T-helper 17 cell (primary cell): Measurements from ENCODE around the gene NCK1. TPM values are rescaled to one million over a fixed set of nuclear protein-coding genes. Genes with fewer than 3 reads are reported as not detected.
A peak's percentile ranks its signal among the peaks of the same experiment; 100 is the strongest.

Experiments
- ATAC-seq: fragments of 150-1000 bp; cut with Tn5 transposase; 2 replicates; pipeline ENCODE4 v1.10.0; 2021; ENCODE audit warnings: mild to moderate bottlenecking, moderate library complexity
- DNase-seq, 3 donors: peaks; one replicate each; pipeline versions ENCODE4 v3.0.0 to v3.0.0-alpha.2; 2020 to 2021
- H3K9me3 ChIP-seq: one replicate; pipeline ENCODE4 v1.7.0; 2013; ENCODE audit warnings: low read length, mild to moderate bottlenecking; ENCODE audit not compliant: control insufficient read depth, poor library complexity, severe bottlenecking
- H3K27ac Mint-ChIP-seq: one replicate; pipeline ENCODE4 v1.8.0; 2022; ENCODE audit warnings: mild to moderate bottlenecking, moderate library complexity, mixed read lengths
- H3K27me3 Mint-ChIP-seq: one replicate; pipeline ENCODE4 v1.8.0; 2022; ENCODE audit warnings: mixed read lengths
- H3K36me3 Mint-ChIP-seq: one replicate; pipeline ENCODE4 v1.8.0; 2022; ENCODE audit warnings: low read depth, mixed read lengths
- H3K4me1 Mint-ChIP-seq: one replicate; pipeline ENCODE4 v1.8.0; 2022; ENCODE audit warnings: mild to moderate bottlenecking, mixed read lengths
- H3K4me3 Mint-ChIP-seq: one replicate; pipeline ENCODE4 v1.8.0; 2022; ENCODE audit warnings: mild to moderate bottlenecking, moderate library complexity, mixed read lengths
- total RNA-seq, 4 donors: library from RNA in 2 of 4; stranded (reverse) in 2 of 4; gene quantifications; one replicate each; pipeline ENCODE4 v1.2.3 and lab custom pipeline; 2022 to 2026

The NCK1 gene
- total RNA-seq: 10 to 100 TPM; 59.0 to 59.1 TPM
- total RNA-seq (lab: John Stamatoyannopoulos, UW): 41.8 to 47.6 reads per million in 2 donors

DNA sequence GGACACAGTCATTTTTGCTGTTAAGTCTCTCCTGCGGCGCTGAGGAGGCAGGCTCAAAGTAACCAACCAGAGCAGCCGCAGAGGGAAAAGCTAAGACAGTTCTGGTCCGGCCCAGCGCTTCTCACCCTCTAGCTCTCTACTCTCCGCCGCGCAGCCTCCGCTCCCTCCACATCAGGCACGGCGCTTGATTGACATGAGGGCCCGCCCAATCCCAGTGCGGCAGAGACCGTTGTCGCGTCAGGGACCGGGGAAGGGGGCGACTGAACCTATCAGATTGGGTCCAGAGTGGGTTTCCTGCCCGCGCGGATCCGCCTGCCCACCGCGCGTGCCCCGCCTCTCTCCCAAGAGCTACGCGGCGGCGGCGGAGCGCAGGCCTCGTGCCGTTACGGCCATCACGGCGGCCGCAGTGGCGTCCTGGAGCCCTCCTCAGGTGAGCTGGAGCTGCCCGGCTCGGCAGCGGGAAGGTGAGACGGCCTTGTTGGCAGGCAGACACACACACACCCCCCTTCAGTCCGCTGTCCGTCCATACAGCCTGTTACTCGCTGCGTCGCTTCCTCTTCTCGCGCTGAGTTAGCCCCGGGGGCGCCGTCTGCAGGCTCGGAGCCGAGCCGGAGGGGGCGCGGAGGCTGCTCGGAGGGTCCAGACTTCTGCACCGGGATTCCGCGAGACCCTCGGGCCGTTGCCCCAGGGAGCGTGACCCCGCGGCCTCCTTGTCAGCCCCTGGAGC, at the start of gene NCK1:
Gene NCK1, plus strand, starts transcription at position 319 of the 727 bp plus-strand sequence. CDS start 65,794 bp downstream, outside the sequence.
- H3K36me3 Mint-ChIP-seq: no peaks in the 10 kb centered on the region
- peak within 1 kb of the TSS; percentile 98 for H3K27ac Mint-ChIP-seq
- no peaks in the 10 kb centered on the region for H3K9me3 ChIP-seq
- DNase-seq: peak; percentile 94 to 97 (median 96)
- no peaks in the 10 kb centered on the region for H3K27me3 Mint-ChIP-seq
- peaks cover 43% of the 10 kb centered on the region for H3K4me1 Mint-ChIP-seq
- peak; percentile 96 for ATAC-seq
- peak within 1 kb of the TSS; percentile 95 for H3K4me3 Mint-ChIP-seq

DNA sequence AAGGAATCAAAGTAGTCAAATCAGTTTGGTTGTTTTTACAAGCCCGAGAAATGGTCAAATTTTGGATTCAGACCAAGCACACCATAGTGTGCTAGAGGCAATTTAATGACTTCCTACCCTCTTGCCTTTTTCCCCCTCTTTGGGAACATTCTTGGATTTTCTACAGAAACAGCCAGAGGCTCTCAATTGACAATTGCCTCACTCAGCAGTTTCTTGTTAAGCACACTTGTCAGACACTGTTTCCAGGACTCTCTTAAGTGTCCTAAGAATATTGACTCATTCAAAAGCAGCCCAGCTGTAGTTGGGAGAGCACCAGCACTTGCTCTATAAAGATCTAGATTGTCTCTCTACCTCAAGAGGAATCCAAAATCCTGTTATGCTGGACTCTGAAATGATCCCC, 44.6 kb upstream of the NCK1 start:
- H3K4me3 Mint-ChIP-seq: no peak overlapping the region
- peaks cover 40% of the 10 kb centered on the region for H3K27me3 Mint-ChIP-seq
- peaks cover 17% of the 10 kb centered on the region for H3K4me1 Mint-ChIP-seq

DNA sequence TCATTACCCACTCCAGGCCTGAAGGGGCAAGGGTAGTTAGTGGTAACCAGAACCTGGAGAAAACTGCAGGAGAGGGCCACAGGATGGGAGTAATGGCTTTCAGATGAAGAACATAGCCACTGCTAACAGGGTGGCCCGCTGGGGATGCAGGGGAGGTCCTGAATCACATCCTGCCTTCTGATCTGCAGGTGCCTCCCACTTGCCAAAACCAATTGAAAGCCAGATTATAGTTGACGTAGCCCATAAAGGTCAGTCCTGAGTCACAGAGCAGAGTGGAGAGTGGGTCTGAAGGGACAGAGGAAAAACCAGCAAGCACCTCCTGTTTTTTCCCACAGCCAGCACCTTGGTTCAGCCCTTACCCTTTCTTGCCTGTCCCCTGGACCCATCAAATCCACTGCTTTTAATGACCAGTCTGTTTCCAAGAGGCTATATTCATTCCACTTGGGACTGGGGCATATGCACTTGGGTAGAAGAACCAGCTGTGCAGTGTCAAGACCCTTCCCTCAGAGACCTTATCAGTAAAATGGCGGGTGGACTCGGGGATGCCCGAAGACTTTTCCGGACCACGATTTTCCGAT, 43.7 kb upstream of the NCK1 start:
- no peak for DNase-seq
- peak overlapping the region; percentile 21 for H3K27ac Mint-ChIP-seq
- ATAC-seq: peak; percentile 20
- peaks cover 17% of the 10 kb centered on the region for H3K4me1 Mint-ChIP-seq
- H3K27me3 Mint-ChIP-seq: peaks cover 40% of the 10 kb centered on the region
- peaks cover 7% of the 10 kb centered on the region for H3K36me3 Mint-ChIP-seq
- H3K9me3 ChIP-seq: peaks cover 4% of the 10 kb centered on the region
- peak overlapping the region; percentile 94 for H3K4me3 Mint-ChIP-seq

More for the DNA sequence above, 44.6 kb upstream of the NCK1 start:
- H3K27ac Mint-ChIP-seq: no peak overlapping the region
- DNase-seq: no peak
- no peaks in the 10 kb centered on the region for H3K9me3 ChIP-seq
- no peak for ATAC-seq
- peaks cover 7% of the 10 kb centered on the region for H3K36me3 Mint-ChIP-seq

DNA sequence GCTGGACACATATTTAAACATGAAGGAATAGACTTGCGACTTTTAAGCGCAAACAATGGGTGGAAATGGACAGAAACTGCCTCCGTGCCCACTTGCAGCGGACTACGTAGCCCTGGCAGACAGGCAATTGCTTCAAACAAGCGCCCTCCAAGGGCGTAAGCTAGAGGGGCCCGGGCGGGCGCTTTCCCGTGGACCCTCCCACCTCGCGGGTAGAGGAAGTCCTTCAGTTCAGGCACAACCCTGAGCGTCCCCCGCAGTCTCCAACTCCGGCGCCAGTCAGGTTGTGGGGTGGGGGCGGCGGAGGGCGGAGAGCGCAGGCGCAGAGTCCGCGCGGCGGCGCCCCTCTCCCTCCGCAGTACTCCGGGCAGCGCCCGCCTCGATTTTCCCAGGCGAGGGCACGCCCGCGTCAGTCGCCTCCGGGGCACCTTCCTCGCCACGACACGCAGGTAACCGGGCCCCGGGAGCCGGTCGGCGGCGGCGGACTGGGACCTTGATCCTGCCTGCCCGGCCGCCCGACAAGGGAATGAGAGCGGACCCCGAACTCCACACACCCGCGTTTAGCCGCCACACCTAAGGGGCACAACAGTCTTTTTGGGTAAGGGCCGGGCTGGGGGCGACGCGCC, 43.1 kb upstream of the NCK1 start, which contains the start of gene SLC35G2:
Gene SLC35G2, plus strand, starts transcription at position 358 of the 623 bp plus-strand sequence. CDS start 35,335 bp downstream, outside the sequence.
- ATAC-seq (peak; percentile 63), DNase-seq (peak in 2 of 3 donors; percentile 19 to 23)
- peaks cover 40% of the 10 kb centered on the region for H3K27me3 Mint-ChIP-seq
- H3K27ac Mint-ChIP-seq: peak within 1 kb of the TSS; percentile 21
- H3K4me1 Mint-ChIP-seq: peaks cover 17% of the 10 kb centered on the region
- peaks cover 4% of the 10 kb centered on the region for H3K9me3 ChIP-seq
- H3K4me3 Mint-ChIP-seq: peak within 1 kb of the TSS; percentile 94
- peaks cover 7% of the 10 kb centered on the region for H3K36me3 Mint-ChIP-seq

DNA sequence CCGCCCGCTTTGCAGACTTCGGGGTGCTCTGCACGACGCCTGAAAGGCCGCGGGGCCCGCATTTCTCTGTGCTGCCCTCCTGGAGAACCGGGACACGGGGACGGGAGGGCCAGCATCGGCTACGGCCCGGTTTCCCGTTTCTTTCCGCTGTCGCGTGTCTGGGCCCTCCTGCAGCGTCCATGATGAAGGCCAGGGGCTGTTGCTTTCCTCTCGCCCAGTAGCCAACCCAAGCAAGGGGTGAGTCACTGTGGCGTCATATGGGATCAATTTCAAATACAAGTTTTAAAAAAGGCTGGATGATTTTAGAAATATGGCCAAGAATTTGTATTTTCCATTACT, 42.6 kb upstream of the NCK1 start:
- H3K27ac Mint-ChIP-seq: no peak overlapping the region
- ATAC-seq (peak; percentile 24), DNase-seq (no peak)
- peak overlapping the region; percentile 94 for H3K4me3 Mint-ChIP-seq
- peaks cover 7% of the 10 kb centered on the region for H3K36me3 Mint-ChIP-seq
- H3K27me3 Mint-ChIP-seq: peaks cover 40% of the 10 kb centered on the region
- peaks cover 17% of the 10 kb centered on the region for H3K4me1 Mint-ChIP-seq
- H3K9me3 ChIP-seq: peaks cover 4% of the 10 kb centered on the region

DNA sequence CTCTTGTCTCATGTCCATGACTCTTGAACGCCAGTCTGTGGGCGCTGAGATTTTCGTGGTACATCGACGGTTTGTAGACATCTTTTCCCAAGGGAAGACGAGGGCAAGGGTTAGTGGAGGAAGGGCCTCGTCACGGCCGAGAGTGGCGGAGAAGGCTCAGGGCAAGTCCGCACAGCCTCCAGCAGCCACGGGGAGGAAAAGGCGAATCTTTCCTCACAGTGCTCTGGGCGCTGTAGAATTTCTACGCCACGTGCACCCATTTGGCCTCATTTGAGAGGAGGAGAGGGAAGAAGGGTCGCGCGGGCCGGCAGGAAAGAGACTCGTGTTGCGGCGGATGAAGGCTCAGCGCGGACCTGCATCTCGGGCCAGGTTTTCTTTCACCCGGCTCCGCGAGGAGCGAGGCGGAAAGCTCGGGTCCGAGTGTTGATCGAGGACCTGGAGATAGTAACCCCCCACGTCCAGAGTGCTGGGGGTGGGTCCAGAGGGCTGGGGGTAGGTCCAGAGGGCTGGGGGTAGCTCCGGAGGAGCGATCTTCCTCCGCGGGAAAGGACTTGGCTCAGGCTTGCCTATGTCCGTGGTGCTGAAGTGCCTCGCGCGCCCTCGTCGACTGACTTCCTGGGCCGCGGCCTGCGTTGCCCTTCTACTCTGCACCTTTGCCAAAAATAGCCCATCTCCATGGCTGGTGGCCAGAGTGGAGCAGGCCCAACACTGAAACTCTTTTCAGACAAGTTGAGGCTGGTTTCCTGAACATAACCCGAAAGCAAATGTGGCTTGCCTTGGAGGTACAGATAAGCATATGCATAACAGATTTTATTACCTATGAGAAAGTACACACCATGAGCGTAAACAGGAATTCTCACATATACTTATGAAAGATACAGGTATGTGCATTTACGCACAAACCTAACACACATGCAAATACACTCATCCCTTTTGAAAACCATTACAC, 42.0 kb upstream of the NCK1 start:
- H3K27ac Mint-ChIP-seq: no peak overlapping the region
- DNase-seq (peak in 2 of 3 donors; percentile 8 to 26), ATAC-seq (peak; percentile 62)
- H3K9me3 ChIP-seq: peaks cover 4% of the 10 kb centered on the region
- H3K4me1 Mint-ChIP-seq: peaks cover 17% of the 10 kb centered on the region
- H3K4me3 Mint-ChIP-seq: peak overlapping the region; percentile 94
- peaks cover 40% of the 10 kb centered on the region for H3K27me3 Mint-ChIP-seq
- peaks cover 7% of the 10 kb centered on the region for H3K36me3 Mint-ChIP-seq

DNA sequence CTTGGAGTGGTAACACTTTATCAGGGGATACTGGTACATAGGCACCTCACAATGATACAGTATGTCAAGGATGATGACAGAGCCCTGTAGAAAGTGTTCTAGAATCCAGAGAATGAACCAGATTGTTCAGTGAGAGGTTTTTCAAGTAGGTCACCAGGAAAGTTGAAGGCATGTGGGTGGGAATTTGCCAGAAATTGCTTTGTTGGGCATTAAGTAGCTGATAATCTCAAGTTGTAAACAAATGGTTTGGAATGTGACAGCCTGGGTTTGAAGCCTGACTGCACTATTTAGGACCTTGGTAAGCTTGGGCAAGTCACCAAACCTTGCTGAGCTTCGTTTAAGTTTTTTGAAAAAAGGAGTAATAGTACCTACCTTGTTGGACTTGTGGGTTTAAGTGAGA, 30.5 kb upstream of the NCK1 start:
- ATAC-seq: no peak
- no peak for DNase-seq
- H3K36me3 Mint-ChIP-seq: no peaks in the 10 kb centered on the region
- peaks cover 10% of the 10 kb centered on the region for H3K27me3 Mint-ChIP-seq
- no peaks in the 10 kb centered on the region for H3K9me3 ChIP-seq
- H3K4me3 Mint-ChIP-seq: no peak overlapping the region
- no peak overlapping the region for H3K27ac Mint-ChIP-seq
- no peaks in the 10 kb centered on the region for H3K4me1 Mint-ChIP-seq

DNA sequence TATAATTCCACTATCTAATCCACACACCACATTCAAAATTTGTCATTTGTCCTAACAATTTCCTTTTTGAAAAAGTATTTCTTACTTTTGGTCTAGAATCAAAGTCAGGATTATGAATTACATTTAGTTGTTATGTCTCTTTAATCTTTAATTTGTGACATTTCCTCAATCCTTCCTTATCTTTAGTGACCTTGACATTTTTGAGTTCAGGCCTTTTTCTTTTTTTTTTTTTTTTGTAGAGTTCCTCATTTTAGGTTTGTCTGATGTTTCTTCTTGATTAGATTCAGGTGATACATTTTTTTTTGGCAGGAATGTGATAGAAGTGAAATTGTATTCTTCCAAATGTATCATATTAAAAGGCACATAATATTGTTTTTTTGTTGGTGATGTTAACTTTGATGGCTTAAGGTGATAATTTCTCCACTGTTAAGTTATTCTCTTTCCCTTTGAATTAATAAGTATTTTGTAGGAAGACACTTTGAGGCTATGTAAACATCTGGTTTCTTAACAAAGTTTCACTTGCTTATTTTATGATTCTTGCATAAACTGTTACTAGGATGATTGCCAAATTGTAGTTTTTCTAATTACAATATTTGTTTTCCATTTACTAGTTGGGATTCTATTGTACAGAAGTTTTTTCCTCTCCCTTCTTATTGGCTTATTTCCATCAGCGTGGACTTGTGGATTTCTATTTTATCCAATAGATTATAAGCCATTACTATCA, 26.8 kb upstream of the NCK1 start:
- no peaks in the 10 kb centered on the region for H3K9me3 ChIP-seq
- Mint-ChIP-seq H3K4me3 (no peak overlapping the region), H3K27ac (no peak overlapping the region), H3K4me1 (peaks cover 11% of the 10 kb centered on the region), H3K27me3 (peaks cover 10% of the 10 kb centered on the region), H3K36me3 (peaks cover 2% of the 10 kb centered on the region)
- DNase-seq (no peak), ATAC-seq (no peak)

DNA sequence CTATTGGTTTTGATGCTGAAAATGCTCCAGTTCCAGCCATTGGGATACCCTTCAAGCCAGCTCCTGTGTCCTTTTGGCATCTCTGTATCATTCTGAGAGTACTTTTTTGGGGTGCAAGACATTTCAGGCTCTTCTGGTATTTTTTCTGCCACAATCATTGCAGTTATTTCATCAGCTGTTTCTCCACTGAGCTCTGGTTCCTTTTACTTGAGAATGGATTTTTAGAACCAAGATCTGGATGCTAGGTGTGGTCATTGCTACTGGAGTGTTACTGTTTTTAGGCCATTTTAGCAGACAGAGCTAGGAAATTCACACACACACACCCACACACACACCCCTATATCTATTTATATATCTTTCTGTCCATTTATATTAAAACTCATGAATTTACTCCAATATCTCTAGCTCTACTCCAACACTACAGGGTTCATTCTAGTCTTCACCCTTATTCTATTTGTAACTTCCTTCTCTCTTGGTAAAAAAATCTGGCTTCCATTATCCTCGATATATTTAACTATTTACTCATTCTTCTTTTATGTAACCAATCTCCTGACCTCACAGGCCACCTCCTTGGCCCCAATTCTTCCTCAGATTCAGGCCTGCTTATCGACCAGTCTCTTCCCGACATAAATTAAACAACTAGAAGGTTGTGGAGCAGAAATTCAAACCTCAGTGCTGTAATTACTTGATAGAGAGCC, 26.0 kb upstream of the NCK1 start:
- H3K4me1 Mint-ChIP-seq: peaks cover 11% of the 10 kb centered on the region
- H3K9me3 ChIP-seq: no peaks in the 10 kb centered on the region
- H3K27me3 Mint-ChIP-seq: peaks cover 10% of the 10 kb centered on the region
- H3K27ac Mint-ChIP-seq: no peak overlapping the region
- ATAC-seq (no peak), DNase-seq (no peak)
- no peak overlapping the region for H3K4me3 Mint-ChIP-seq
- H3K36me3 Mint-ChIP-seq: peaks cover 2% of the 10 kb centered on the region

DNA sequence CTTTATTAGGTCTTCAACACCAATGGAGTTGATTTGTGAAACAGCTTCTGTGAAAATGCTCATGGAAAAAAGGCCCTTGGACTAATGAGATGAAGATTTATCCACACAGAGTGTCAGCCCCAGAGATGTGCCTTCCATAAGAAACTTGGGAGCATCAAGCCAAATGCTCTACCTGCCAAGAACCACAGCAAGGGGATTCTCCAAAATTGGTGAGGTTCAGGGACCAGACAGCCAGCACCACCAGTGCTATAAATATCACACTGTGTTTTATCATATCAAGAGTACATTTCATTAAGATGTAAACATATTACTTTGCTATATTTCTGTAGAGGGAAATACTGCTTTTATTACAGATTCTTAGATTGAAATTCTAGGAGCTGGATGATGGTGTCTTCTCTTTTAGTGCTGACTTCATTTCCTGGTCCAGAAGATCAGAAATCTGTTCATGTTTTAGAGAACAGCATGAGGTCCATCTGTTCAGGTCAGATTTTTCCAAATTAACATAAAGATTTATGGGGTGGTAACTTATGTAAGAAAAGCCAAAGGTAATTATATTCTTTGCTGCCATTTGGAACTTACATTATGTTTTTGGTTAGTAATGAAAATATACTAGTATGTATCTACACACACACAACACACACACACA, 25.4 kb upstream of the NCK1 start:
- Mint-ChIP-seq H3K4me3 (no peak overlapping the region), H3K27ac (no peak overlapping the region), H3K4me1 (peaks cover 11% of the 10 kb centered on the region), H3K36me3 (peaks cover 2% of the 10 kb centered on the region), H3K27me3 (peaks cover 10% of the 10 kb centered on the region)
- DNase-seq: no peak
- H3K9me3 ChIP-seq: no peaks in the 10 kb centered on the region
- no peak for ATAC-seq

DNA sequence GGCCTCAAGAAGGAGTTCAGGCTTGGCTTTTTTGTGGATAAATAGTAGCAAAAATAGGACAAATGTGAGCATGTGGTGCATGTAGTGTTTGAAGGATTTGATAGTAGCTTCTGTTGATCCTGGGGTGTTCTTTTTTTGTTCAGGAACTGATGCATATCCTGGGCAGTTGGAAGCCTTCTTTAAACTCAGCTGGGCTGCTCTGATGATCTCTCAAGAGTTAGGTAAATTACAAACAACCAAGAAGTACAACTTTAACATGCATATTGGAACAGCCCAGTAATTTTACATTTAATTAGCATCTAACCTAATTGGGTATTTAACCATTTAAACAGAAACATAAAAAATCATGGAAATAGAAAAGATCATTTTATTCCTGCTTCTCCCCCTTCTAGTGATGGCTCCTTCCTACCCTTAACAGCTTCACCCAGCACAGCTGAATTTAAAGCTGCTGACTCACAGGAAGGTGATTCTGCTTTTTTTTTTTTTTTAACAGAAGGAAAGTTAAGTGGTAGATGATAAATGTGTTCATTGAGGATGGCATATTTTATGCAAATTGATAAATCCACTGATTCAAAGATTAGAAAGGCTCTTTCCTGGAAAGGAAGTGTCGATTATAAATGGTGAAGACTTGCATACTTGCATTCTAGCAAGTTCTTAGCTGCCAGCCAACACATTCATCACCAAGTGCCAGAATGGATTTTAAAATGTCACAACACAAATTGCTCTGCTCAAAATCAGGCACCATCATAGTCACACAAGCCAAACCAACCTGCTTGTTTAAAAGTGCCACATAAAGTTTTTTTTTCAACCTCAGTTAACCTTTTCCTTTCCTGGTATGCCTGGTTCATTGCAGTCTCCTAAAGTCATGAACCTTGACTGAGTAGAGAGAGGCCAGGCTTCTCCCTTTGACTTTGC, 23.1 kb upstream of the NCK1 start:
- H3K27ac Mint-ChIP-seq: peak overlapping the region; percentile 27
- no peak for ATAC-seq
- H3K4me1 Mint-ChIP-seq: peaks cover 11% of the 10 kb centered on the region

More for the DNA sequence above, 23.1 kb upstream of the NCK1 start:
- peaks cover 7% of the 10 kb centered on the region for H3K36me3 Mint-ChIP-seq
- H3K9me3 ChIP-seq: no peaks in the 10 kb centered on the region
- H3K27me3 Mint-ChIP-seq: no peaks in the 10 kb centered on the region
- H3K4me3 Mint-ChIP-seq: no peak overlapping the region
- no peak for DNase-seq
